Activated CD8-positive, alpha-beta T cell treated with anti-CD3 and anti-CD28 coated beads for 36 hours (primary cell): ENCODE results near the gene FKBP5. TPM values are rescaled to one million over a fixed set of nuclear protein-coding genes. Genes with fewer than 3 reads are reported as not detected.

ENCODE experiments used
- ATAC-seq: fragments of 200-7000 bp; cut with Tn5 transposase; one replicate; pipeline ENCODE4 v1.10.0; 2021; ENCODE audit warnings: mild to moderate bottlenecking, moderate library complexity
- CTCF ChIA-PET: fragments of 350-600 bp; sonication (Branson Sonifier 250); formaldehyde crosslinking; loops from one replicate; lab custom pipeline; 2021; ENCODE audit warnings: antibody characterized with exemption; lab: Charles Lee
- POLR2A ChIA-PET: fragments of 350-600 bp; sonication (Branson Sonifier 250); formaldehyde crosslinking; loops from one replicate; lab custom pipeline; 2021; ENCODE audit warnings: antibody characterized with exemption; lab: Charles Lee
- DNase-seq: peaks from one replicate; pipeline ENCODE4 v3.0.0-alpha.2; 2020
- H3K27ac Mint-ChIP-seq: one replicate; pipeline ENCODE4 v1.8.0; 2021; ENCODE audit warnings: mild to moderate bottlenecking, mixed read lengths
- H3K27me3 Mint-ChIP-seq: one replicate; pipeline ENCODE4 v1.8.0; 2021; ENCODE audit warnings: mixed read lengths
- H3K36me3 Mint-ChIP-seq: one replicate; pipeline ENCODE4 v1.8.0; 2021; ENCODE audit warnings: low read depth, mixed read lengths
- H3K4me1 Mint-ChIP-seq: one replicate; pipeline ENCODE4 v1.8.0; 2021; ENCODE audit warnings: low read depth, mixed read lengths
- H3K4me3 Mint-ChIP-seq: one replicate; pipeline ENCODE4 v1.8.0; 2021; ENCODE audit warnings: mild to moderate bottlenecking, moderate library complexity, mixed read lengths
- H3K9me3 Mint-ChIP-seq: one replicate; pipeline ENCODE4 v1.8.0; 2021; ENCODE audit warnings: mixed read lengths
- intact Hi-C: fragments of 100-400 bp; cut with micrococcal nuclease; formaldehyde crosslinking; loops from one replicate; pipeline ENCODE4 v1.10.0; 2022
- total RNA-seq, 2 experiments: library from RNA; stranded (reverse); gene quantifications; one replicate each; pipeline ENCODE4 v1.2.3, GENCODE V29; 2021
- TF ChIP-seq, protein P1 (sequence below): fragments of 200-600 bp; IDR thresholded peaks from one replicate; pipeline ENCODE4 v1.8.0; 2022; ENCODE audit warnings: antibody characterized with exemption, mild to moderate bottlenecking

Gene FKBP5
- total RNA-seq, 2 experiments from 2014 or later = 90.6 to 93.4 TPM

DNA sequence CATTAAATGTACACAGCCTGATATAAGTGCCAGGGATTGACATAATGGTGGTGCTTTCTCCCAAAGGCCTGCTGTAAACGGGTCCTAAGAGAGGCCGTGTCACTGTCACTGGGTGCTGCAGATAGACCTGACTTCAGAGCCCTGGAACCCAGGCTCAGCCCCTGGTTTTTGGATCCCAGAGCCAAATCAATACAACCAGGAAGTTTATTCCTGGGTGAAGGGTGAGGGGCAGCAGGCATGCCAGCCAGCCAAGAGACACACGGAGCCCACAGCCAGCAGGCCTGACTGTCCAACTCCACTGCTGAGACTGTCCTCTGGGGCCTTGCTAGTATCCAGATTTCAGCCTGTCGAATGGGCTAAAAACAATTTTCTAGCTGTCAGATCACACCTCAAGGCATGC, 35.3 kb upstream of the FKBP5 start:
- Mint-ChIP-seq H3K27ac (no peak overlapping the region), H3K4me3 (no peak overlapping the region), H3K27me3 (no peaks in the 10 kb centered on the region), H3K9me3 (no peaks in the 10 kb centered on the region), H3K36me3 (no peaks in the 10 kb centered on the region), H3K4me1 (peaks cover 71% of the 10 kb centered on the region)
- POLR2A ChIA-PET = interaction anchor here (0.6 kb wide), 3 partner anchors 52 to 423 kb away, joined by 3 to 4 read pairs (median 3); no protein-coding TSS in a partner anchor
- intact Hi-C loops = no loop called here
- TF ChIP-seq, protein P1, sequence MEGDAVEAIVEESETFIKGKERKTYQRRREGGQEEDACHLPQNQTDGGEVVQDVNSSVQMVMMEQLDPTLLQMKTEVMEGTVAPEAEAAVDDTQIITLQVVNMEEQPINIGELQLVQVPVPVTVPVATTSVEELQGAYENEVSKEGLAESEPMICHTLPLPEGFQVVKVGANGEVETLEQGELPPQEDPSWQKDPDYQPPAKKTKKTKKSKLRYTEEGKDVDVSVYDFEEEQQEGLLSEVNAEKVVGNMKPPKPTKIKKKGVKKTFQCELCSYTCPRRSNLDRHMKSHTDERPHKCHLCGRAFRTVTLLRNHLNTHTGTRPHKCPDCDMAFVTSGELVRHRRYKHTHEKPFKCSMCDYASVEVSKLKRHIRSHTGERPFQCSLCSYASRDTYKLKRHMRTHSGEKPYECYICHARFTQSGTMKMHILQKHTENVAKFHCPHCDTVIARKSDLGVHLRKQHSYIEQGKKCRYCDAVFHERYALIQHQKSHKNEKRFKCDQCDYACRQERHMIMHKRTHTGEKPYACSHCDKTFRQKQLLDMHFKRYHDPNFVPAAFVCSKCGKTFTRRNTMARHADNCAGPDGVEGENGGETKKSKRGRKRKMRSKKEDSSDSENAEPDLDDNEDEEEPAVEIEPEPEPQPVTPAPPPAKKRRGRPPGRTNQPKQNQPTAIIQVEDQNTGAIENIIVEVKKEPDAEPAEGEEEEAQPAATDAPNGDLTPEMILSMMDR = no peak
- no peak for ATAC-seq
- CTCF ChIA-PET = interaction anchor here (0.6 to 3.3 kb wide), 2 partner anchors 8 to 12 kb away, joined by 3 to 12 read pairs; partner anchors contain the start of gene ARMC12
- DNase-seq = no peak

DNA sequence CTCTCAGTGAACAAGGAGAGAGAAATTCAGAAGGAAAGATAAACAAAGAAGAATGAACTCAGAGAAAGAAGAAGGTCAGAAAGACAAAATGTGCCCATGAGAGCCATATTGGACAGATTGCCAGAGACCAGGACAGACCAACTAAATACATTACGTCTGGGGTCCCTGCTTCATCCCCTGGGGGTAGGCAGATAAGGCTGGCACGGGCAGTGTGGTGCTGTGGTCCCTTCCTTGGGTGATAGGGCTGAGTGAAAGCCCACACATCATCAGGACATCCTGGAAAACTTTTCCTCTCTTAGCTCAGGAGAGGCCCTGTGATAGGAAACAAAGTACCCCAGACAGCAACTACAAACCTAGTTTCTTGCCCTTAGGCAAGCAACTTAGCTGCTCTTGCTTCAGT, 34.9 kb upstream of the FKBP5 start:
- Mint-ChIP-seq H3K36me3 (no peaks in the 10 kb centered on the region), H3K27me3 (no peaks in the 10 kb centered on the region), H3K9me3 (no peaks in the 10 kb centered on the region), H3K4me1 (peaks cover 72% of the 10 kb centered on the region), H3K4me3 (no peak overlapping the region), H3K27ac (no peak overlapping the region)
- TF ChIP-seq, protein P1 = no peak
- ChIA-PET POLR2A (interaction anchor here (0.6 kb wide), 2 partner anchors 52 to 75 kb away, joined by 3 to 4 read pairs; no protein-coding TSS in a partner anchor), CTCF (interaction anchor here (3.3 kb wide), 1 partner anchor 13 kb away, joined by 12 read pairs; the partner anchor contains the start of gene ARMC12)
- intact Hi-C loops = no loop called here
- ATAC-seq (no peak), DNase-seq (no peak)

DNA sequence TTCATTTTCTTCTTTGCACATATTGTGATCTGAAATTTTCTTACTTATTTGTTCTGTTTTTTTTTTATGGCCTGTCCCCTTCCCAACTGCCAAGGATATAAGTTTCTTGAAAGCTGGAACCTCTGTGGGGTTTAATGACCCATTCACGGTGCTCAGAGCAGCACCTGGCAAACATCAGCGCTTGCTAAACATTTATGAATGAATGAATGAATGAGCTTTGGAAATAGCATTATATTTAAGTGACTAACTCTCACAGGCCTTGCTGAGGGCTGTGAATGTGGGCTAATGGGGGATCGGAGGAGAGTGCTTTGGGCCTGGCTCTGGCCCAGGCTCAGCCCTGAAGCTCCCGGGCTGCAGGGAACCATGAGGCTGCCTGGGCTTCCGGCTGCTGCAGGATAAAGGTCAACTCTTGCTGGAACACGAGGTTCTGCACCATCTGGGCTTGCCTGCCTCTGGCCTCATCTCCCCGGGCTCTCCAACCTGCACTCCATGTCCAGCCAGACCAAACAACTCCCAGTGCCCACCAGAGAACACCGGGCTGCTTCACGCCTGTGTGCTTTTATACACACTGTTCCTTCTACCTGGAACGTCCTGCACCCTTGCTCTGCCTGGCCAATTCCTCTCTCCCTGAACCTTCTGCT, 33.5 kb upstream of the FKBP5 start:
- CTCF ChIA-PET = interaction anchor here (1.5 kb wide), 1 partner anchor 35 kb away, joined by 6 read pairs; no protein-coding TSS in a partner anchor
- no peaks in the 10 kb centered on the region for H3K36me3 Mint-ChIP-seq
- ATAC-seq (no peak), DNase-seq (no peak)
- intact Hi-C loops = no loop called here
- H3K4me3 Mint-ChIP-seq = no peak overlapping the region
- H3K27me3 Mint-ChIP-seq = no peaks in the 10 kb centered on the region
- peaks cover 76% of the 10 kb centered on the region for H3K4me1 Mint-ChIP-seq
- TF ChIP-seq, protein P1 = no peak
- no peaks in the 10 kb centered on the region for H3K9me3 Mint-ChIP-seq
- no peak overlapping the region for H3K27ac Mint-ChIP-seq
- POLR2A ChIA-PET = interaction anchor here (0.6 to 1.0 kb wide), 3 partner anchors 9 to 811 kb away, joined by 3 to 4 read pairs (median 3); no protein-coding TSS in a partner anchor

DNA sequence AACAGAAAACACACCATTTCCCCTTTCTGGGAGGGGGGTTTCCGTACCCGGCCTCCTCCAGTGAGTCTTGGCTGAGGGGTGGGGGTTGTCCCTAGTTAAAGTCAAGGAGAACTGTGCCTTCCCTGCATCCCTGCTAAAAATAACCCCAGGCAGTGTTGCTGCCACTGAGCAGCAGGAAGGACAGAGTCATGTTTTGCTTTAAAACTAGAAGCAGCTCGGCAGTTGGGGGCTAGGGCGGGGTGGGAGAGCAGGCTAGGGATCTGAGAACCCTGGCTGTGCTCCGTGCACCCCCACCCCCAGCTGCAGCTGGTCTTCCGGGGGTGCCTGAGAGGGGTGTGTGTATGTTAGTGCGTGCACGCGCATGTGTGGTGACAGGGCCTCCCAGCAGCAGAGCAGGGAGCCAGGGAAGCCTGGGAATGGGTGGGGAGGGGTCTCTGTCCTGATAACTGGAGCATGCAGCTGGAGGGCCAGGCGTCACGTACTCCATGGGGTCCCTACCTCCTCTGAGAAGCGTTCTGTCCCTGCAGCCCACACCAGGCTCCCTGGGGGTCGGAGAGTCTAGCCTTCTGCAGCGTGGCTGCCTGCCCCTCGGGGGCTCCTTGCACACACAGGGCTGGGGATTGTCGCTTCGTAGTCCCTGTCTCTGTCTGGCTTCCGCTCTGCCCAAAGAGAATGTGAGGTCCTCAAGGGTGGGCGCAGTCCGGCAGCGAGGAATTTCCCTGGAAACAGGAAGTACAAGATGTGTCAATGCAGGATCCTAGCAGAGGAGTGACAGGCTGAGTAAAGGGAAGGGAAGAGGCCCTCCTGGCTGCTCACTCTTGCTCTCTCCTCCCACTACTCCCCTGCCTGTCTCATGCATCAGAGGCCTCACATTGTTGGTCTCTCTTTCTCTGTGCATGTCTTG, 31.4 kb upstream of the FKBP5 start:
- Mint-ChIP-seq H3K9me3 (no peaks in the 10 kb centered on the region), H3K4me1 (peaks cover 61% of the 10 kb centered on the region), H3K4me3 (peak overlapping the region; percentile 72), H3K36me3 (no peaks in the 10 kb centered on the region), H3K27ac (peak overlapping the region; percentile 88), H3K27me3 (no peaks in the 10 kb centered on the region)
- TF ChIP-seq, protein P1 = no peak
- DNase-seq (peak; percentile 65), ATAC-seq (peak; percentile 53)
- intact Hi-C loops = no loop called here
- POLR2A ChIA-PET = interaction anchor here (1.1 to 11.0 kb wide), 3 partner anchors 9 to 76 kb away, joined by 3 to 95 read pairs (median 9); no protein-coding TSS in a partner anchor
- CTCF ChIA-PET = interaction anchor here (0.9 to 2.4 kb wide), 2 partner anchors 12 to 17 kb away, joined by 5 to 13 read pairs; partner anchors contain the start of gene ARMC12
